ENCODE data around the gene SSC5D.

DNA sequence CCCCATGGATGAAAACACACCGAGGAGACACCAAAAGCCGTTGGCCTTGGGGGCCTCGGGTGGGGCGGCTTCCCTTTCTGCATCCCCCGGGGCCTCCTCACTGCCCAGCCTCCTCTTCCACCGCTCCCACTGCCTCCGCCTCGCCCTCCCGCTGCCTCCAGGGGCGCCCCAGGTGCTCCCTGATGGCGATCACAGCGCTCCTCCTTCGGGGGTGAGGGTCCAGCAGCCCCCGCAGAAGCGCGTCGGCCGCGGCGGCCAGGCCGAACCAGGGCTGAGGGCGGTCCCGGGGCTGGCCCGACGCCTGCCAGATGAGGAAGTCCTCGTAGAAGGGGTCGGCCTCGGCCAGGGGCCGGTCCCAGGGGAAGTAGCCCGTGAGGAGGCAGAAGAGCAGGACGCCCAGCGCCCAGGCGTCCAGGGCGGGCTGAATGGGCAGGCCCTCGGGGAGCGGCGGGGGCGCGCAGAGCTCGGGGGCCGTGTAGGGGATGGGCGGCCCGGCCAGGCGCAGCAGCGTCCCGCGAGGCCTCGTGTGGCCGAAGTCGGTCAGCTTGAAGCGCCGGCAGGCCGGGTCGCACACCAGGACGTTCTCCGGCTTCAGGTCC lies 41.5 kb downstream of the SSC5D start:
- TF ChIP-seq TAF1 (conservative IDR thresholded peaks at IDR 0.05) (no peak), FOXA1 (IDR thresholded peaks at IDR 0.05) (no peak), RAD21 (IDR thresholded peaks at IDR 0.05) (no peak), NR2F2 (IDR thresholded peaks at IDR 0.05) (no peak), JUND (IDR thresholded peaks at IDR 0.05) (no peak), RXRA (IDR thresholded peaks at IDR 0.05) (no peak), GABPA (IDR thresholded peaks at IDR 0.05 in 1 of 2, conservative IDR thresholded peaks at IDR 0.05 in 1 of 2) (no peak), YY1 (IDR thresholded peaks at IDR 0.05) (no peak)
- TF ChIP-seq, protein P1, sequence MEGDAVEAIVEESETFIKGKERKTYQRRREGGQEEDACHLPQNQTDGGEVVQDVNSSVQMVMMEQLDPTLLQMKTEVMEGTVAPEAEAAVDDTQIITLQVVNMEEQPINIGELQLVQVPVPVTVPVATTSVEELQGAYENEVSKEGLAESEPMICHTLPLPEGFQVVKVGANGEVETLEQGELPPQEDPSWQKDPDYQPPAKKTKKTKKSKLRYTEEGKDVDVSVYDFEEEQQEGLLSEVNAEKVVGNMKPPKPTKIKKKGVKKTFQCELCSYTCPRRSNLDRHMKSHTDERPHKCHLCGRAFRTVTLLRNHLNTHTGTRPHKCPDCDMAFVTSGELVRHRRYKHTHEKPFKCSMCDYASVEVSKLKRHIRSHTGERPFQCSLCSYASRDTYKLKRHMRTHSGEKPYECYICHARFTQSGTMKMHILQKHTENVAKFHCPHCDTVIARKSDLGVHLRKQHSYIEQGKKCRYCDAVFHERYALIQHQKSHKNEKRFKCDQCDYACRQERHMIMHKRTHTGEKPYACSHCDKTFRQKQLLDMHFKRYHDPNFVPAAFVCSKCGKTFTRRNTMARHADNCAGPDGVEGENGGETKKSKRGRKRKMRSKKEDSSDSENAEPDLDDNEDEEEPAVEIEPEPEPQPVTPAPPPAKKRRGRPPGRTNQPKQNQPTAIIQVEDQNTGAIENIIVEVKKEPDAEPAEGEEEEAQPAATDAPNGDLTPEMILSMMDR (IDR thresholded peaks at IDR 0.05; ENCODE audit: low read depth, low read length, missing input control) = no peak
- TF ChIP-seq, protein P2, sequence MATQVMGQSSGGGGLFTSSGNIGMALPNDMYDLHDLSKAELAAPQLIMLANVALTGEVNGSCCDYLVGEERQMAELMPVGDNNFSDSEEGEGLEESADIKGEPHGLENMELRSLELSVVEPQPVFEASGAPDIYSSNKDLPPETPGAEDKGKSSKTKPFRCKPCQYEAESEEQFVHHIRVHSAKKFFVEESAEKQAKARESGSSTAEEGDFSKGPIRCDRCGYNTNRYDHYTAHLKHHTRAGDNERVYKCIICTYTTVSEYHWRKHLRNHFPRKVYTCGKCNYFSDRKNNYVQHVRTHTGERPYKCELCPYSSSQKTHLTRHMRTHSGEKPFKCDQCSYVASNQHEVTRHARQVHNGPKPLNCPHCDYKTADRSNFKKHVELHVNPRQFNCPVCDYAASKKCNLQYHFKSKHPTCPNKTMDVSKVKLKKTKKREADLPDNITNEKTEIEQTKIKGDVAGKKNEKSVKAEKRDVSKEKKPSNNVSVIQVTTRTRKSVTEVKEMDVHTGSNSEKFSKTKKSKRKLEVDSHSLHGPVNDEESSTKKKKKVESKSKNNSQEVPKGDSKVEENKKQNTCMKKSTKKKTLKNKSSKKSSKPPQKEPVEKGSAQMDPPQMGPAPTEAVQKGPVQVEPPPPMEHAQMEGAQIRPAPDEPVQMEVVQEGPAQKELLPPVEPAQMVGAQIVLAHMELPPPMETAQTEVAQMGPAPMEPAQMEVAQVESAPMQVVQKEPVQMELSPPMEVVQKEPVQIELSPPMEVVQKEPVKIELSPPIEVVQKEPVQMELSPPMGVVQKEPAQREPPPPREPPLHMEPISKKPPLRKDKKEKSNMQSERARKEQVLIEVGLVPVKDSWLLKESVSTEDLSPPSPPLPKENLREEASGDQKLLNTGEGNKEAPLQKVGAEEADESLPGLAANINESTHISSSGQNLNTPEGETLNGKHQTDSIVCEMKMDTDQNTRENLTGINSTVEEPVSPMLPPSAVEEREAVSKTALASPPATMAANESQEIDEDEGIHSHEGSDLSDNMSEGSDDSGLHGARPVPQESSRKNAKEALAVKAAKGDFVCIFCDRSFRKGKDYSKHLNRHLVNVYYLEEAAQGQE (IDR thresholded peaks at IDR 0.05) = no peak
- TF ChIP-seq, protein P3, sequence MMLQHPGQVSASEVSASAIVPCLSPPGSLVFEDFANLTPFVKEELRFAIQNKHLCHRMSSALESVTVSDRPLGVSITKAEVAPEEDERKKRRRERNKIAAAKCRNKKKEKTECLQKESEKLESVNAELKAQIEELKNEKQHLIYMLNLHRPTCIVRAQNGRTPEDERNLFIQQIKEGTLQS (IDR thresholded peaks at IDR 0.05) = no peak
- TF ChIP-seq, protein P4, sequence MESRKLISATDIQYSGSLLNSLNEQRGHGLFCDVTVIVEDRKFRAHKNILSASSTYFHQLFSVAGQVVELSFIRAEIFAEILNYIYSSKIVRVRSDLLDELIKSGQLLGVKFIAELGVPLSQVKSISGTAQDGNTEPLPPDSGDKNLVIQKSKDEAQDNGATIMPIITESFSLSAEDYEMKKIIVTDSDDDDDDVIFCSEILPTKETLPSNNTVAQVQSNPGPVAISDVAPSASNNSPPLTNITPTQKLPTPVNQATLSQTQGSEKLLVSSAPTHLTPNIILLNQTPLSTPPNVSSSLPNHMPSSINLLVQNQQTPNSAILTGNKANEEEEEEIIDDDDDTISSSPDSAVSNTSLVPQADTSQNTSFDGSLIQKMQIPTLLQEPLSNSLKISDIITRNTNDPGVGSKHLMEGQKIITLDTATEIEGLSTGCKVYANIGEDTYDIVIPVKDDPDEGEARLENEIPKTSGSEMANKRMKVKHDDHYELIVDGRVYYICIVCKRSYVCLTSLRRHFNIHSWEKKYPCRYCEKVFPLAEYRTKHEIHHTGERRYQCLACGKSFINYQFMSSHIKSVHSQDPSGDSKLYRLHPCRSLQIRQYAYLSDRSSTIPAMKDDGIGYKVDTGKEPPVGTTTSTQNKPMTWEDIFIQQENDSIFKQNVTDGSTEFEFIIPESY (IDR thresholded peaks at IDR 0.05) = no peak
- TF ChIP-seq, protein P5, sequence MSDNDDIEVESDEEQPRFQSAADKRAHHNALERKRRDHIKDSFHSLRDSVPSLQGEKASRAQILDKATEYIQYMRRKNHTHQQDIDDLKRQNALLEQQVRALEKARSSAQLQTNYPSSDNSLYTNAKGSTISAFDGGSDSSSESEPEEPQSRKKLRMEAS (IDR thresholded peaks at IDR 0.05) = no peak

Data from liver (tissue), 3 donors.